GM19351 (cell line): ENCODE data around the gene DACH2.

Experiments
- ATAC-seq: cut with Tn5 transposase; IDR thresholded peaks from one replicate; pipeline ENCODE4 v1.9.1; 2021; ENCODE audit warnings: mild to moderate bottlenecking, moderate library complexity; ENCODE audit not compliant: unreplicated experiment

The DACH2 gene

GRCh38 chrX:86295293-86295692 lies 147.0 kb downstream of the DACH2 start:
- ATAC-seq = no peak

GRCh38 chrX:86322913-86323312 lies 174.7 kb downstream of the DACH2 start:
- ATAC-seq = no peak

- ATAC-seq = no peak
These were observed 180.9 kb downstream of the DACH2 start for GRCh38 chrX:86329174-86329573.

- ATAC-seq = no peak
These were observed 200.4 kb downstream of the DACH2 start for GRCh38 chrX:86348669-86349068.

GRCh38 chrX:86349115-86349514 lies 200.9 kb downstream of the DACH2 start:
- no peak for ATAC-seq

- ATAC-seq = no peak
These were observed 221.8 kb downstream of the DACH2 start for GRCh38 chrX:86369847-86370630.

- no peak for ATAC-seq
These were observed 222.7 kb downstream of the DACH2 start for GRCh38 chrX:86370927-86371326.

- no peak for ATAC-seq
These were observed 231.0 kb downstream of the DACH2 start for GRCh38 chrX:86379209-86379608.

- no peak for ATAC-seq
These were observed 235.7 kb downstream of the DACH2 start for GRCh38 chrX:86383681-86384540.

- ATAC-seq = no peak
These were observed 259.1 kb downstream of the DACH2 start for GRCh38 chrX:86407371-86407770.

- ATAC-seq = no peak
These were observed 273.5 kb downstream of the DACH2 start for GRCh38 chrX:86421771-86422170.

- ATAC-seq = no peak
These were observed 287.9 kb downstream of the DACH2 start for GRCh38 chrX:86436116-86436515.

GRCh38 chrX:86455495-86455894 lies 307.2 kb downstream of the DACH2 start:
- ATAC-seq = no peak

GRCh38 chrX:86460760-86461159 lies 312.5 kb downstream of the DACH2 start:
- no peak for ATAC-seq

- no peak for ATAC-seq
These were observed 356.0 kb downstream of the DACH2 start for GRCh38 chrX:86504297-86504696.

- no peak for ATAC-seq
These were observed 359.1 kb downstream of the DACH2 start for GRCh38 chrX:86507331-86507730.

GRCh38 chrX:86579777-86580176 lies 431.5 kb downstream of the DACH2 start:
- ATAC-seq = no peak

- ATAC-seq = peak; percentile 77
These were observed 456.4 kb downstream of the DACH2 start for GRCh38 chrX:86604607-86605006.

GRCh38 chrX:86696951-86697350 lies 548.7 kb downstream of the DACH2 start:
- no peak for ATAC-seq

GRCh38 chrX:86711531-86712180 lies 563.4 kb downstream of the DACH2 start:
- ATAC-seq = no peak

GRCh38 chrX:86714441-86714840 lies 566.2 kb downstream of the DACH2 start:
- ATAC-seq = no peak

- no peak for ATAC-seq
These were observed 576.0 kb downstream of the DACH2 start for GRCh38 chrX:86724277-86724676.
